ENCODE measurements around the gene AUTS2.

Gene AUTS2

DNA sequence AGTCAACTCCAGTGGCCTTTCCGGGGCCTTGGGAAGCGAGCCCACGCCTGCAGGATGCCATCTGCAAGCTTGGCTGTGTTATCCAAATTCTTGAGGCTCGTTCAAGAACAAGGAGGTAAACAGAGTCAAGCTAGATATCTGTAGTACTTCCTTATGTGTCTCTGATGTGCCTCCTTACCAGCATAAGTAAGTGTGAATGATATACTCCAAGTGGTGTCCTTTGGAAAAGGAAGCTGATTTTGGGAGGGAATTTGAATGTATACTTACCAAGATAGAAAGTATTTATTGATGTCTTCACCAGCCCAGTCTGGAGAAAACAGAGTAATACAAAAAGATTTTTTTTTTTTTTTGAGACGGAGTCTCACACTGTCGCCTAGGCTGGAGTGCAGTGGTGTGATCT, 1161.4 kb downstream of the AUTS2 start:
- no peak for DNase-seq

DNA sequence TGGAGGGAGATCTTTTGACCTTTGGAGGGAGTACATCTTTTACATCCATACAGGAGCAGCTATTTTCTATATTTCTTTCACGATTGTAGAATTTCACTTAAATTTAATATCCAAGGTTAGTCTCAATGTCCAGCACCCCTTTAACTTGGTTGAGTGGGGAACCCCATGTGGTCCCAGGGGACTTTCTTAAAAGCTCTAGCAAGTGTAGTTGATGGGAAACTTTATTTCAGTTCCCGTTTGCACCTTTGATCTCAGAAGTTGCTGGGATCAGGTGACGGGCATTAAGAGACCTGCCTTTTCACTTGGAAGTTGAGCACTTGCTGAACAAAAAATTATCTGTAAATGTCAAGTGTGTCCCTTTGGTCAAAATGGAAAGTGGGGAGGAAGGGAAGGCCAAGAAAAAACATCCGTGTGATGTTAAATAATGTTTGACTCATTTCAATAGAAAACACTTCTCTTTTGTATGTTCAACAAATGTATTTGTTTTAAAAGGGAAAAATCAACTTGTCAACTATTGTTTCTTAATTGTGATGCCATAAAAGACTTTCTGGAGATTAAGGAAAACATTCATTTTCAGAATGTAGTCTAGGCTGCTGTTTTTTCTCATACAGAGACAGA, 1163.5 kb downstream of the AUTS2 start:
- DNase-seq, result no peak

DNA sequence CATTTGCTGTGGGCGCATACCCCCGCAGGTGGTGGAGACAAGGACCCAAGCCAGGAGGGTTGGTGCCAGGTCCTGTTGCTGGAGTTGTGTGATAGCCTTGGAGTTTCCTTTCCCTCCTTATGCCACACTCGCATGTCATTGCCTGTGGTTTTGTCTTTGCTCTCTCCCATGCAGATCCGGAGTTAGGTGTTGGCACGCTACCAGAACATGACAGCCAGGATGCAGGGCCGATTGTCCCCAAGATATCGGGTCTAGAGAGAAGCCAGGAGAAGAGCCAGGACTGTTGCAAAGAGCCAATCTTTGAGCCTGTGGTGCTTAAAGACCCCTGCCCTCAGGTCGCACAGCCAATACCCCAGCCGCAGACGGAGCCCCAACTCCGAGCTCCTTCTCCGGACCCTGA, 1164.4 kb downstream of the AUTS2 start:
- no peak for DNase-seq

DNA sequence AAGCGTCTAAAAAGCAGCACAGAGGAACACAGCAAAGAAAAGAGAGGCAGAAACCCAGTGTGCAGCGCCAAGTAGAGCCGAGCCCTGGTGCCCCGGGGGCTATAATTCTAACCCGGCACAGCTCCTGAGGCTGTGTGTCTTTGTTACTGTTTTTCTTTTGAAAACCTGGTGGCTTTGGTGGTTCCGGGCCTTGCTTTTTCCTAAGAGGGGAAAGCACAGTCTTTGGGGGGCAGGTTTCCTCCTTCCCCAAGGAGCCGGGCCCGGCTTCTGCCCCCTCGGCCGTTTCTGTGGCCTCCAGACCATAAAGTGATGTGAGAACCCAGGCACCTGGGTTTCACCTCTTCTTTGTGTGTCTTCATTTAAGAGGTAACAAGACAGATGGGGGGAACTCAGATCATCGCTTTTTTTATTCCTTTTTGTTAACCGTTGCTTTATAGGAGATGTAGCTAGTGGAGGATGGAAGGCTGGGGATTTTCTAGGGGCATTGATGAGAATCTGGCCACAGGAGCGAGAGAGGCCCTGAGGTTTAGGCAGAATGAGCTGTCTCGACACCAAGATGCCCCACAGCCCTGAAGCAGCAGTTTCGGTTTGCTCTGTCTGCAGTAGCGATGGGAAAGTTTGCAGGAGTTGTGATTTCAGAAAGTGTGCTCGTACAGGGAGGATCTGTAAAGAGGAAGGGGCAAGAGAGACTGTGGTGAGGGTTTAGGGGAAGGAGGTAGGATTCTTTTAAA, 1165.9 kb downstream of the AUTS2 start:
- no peak for DNase-seq

DNA sequence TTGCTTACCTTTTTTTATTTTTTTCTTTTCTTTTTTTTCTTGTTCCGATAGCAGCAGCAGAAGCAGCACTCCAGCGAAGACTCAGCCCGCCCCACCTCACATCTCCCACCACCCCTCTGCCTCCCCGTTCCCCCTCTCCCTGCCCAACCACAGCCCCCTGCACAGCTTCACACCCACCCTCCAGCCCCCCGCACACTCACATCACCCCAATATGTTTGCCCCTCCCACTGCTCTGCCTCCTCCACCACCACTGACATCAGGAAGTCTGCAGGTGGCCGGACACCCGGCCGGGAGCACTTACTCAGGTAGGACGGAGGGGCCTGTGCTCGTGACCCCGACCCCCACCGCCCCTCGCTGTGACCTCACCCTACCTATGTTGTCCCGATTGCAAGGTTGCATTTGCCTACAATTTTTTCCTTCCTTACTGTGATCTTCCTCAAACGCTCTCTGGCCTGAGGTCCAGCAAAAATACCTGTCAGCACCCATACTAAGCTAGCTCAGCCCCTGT, 1166.5 kb downstream of the AUTS2 start:
- DNase-seq, result no peak

DNA sequence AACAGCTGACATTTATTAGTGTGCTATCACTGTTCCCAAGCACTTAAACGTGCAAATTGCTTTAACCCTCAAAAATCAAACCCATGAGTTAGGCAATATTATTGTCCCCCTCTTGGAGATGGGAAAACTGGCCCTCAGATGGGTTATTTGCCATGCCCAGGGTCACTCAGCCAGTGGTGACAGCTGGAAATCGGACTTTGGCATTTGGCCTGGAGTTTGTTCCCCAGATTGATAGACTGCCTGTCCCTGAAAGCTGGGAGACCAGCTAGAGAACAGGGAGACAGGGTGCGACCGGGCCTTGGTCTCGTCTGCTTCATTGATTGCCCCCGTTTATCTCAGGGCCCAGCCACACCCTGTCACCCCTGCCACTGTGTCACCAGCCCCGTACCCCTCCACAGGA, 1167.4 kb downstream of the AUTS2 start:
- DNase-seq, result no peak

DNA sequence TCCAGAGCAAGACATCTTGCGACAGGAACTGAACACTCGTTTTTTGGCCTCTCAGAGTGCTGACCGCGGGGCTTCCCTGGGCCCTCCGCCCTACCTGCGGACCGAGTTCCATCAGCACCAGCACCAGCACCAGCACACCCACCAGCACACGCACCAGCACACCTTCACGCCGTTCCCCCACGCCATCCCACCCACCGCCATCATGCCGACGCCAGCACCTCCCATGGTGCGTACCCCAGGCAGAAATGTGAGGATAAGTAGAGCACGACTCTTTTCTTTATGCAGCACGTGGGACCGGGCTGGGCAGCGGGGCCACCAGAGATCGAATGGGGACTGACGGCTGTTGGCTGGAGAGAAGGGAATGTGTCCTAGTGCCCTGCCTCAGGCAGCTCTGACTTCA, 1167.8 kb downstream of the AUTS2 start:
- DNase-seq, result no peak

DNA sequence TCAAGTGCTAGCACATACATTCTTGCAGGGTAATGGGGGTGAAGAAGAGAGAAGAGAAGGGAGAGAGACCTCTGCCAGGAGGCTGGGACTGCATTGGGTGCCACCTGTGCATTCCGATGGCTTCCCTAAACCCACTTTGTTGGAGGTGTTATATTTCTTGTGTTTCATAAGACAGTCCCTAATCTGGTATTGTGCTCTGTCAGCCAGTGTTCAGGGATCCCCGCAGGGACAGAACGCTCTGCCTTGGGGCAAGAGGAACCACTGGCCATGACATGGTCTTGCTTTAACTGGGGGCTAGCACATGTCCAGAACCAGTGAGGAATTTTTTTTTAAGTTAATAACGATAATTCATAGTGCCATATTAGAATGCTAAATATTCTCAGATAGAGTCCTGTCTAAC, 1168.4 kb downstream of the AUTS2 start:
- DNase-seq, result no peak

DNA sequence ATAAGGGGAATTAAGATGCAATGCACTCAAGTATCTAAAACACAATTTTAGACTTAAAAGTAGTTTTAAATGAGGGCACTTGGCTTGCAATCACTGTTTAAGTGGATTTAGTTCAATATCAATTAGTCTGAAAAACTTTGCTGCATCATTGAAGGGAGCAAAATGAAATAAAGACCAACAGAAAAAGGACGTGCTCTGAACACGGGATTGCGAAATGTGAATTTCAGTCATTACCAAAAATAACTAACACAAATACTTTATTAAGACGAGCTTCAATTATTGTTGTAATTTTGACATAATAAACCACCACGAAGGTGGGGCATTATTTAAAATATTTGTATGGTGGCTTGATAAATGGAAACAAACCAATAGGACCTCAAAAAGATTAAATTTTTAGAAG, 1171.9 kb downstream of the AUTS2 start:
- no peak for DNase-seq

DNA sequence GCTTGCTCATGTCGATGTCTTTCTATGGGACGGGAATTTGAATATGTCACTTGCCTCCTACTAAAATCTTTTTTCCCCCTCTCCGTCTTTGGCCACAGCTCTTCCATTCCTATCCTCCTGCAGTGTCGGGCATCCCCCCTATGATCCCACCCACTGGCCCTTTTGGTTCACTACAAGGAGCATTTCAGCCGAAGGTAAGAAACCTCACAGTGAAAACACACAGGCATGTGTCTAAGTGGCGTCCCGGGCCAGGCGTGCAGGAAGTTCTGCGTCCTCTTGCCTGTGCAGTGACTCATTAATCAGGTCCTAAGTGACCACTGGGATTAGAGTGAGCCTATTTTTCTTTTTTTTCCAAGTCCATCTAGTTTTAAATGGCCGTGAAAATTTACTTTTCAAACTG, 1173.2 kb downstream of the AUTS2 start:
- DNase-seq, result no peak

DNA sequence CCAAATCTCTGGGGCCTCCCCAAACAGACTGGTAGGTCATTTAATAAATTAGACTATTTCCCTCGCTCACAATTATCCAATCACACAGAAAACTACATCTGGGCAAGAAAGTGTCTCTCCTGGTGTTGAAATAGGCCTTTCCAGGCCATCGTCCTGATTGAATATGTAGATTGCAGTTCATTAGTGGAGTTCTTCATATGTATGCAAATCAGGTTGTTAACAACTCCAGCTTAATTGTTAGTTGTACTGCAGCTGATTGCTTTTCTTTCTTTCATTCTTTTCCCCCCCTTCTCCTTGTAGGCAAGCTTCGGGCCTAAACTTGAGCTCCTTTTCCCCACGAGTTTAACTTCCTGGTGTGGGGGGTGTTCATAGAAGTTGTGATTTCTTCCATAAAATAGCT, 1174.6 kb downstream of the AUTS2 start:
- no peak for DNase-seq

DNA sequence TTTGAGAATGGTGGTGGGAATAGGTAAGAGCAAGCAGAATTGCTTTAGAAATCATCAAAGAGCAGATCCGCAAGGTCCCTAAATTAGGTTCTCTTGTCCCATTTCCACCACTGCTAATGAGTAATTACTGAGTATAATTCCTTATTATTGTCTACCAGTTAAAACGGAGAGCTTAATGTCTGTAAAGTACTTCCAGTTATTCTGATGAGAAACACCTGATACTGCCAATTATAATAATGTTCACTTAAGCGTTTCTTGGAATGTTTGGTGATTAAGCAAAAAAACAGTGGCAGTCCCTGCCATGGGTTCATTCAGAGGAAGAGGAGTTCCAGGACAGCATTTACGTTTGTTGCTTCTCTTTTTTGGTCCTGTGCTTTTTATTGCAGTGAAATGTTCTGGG, 1175.1 kb downstream of the AUTS2 start:
- no peak for DNase-seq

DNA sequence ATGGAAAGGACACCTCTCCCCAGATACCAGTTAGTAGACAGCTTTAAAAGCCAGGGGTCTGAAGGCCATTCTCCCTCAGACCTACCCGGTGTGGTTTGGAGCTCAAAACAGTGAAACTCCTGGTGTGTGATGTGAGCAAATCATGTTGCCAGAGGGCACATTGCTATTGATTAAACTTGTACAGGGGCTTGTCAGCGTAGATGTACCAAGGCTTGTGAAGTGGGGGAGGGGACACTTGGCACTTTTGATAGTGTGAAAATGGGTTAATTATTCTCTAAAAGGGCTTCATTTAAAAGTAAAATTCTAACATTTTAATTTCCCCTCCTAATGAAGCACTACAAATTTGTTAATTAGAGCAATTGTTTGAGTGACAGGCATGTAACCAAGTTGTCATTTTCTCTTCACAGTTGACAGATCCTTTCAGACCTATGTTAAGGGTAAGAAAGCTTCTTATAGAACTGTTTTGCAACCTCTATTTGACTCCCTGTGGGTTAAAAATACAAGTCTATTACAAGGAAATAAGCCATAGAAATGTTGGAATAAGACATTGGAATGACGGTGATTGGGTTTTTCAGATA, 1176.8 kb downstream of the AUTS2 start:
- DNase-seq, result no peak

DNA sequence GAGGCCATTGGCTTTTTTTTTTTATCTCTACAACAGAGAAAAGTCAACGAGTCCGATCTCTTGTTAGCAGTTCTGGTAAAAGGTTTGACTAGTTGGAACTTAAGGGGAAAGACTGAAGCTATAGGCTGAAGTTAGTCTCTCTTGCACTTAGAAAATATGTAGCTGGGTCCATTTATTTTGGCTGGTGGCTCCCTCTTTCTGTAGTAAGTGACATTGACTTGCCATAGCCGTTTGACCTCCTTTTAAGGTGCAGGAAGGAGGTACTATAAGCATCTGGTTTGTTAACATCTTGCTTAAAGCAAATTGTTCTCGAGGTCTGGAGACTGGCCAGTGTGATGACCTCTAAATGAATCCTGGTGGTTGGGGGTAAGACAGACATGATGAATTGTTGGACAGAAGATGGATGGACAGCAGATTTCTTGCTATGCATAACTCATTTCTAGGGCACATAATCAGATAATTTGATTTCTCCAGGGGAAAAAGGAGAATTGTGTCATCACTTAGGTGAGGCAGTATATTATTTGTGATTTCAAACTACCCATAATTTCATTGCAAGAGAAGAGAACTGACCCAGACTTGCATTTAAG, 1177.4 kb downstream of the AUTS2 start:
- no peak for DNase-seq

DNA sequence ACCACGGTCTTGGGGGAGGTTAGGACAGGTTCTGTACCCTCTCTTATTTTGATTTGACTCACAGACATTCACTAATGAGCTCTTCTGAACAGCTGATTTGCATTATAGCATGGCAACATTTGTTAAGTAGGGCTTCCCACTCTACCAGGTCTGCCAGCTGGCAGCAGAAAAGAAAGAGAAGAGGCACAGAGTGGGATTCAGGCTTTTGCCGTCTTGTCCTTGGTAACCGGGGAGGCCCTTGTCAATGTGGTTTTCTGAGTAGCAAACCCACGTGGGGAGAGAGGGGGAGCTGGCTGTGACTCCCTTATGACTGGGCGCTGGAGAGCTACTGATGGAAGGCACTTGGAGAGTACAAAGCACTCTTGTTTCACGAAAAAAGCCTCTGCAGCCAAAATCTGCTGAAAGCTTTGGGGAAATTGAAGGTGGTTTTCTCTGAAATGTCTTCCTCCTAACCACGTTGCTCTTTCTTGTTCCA, 1178.4 kb downstream of the AUTS2 start:
- no peak for DNase-seq

DNA sequence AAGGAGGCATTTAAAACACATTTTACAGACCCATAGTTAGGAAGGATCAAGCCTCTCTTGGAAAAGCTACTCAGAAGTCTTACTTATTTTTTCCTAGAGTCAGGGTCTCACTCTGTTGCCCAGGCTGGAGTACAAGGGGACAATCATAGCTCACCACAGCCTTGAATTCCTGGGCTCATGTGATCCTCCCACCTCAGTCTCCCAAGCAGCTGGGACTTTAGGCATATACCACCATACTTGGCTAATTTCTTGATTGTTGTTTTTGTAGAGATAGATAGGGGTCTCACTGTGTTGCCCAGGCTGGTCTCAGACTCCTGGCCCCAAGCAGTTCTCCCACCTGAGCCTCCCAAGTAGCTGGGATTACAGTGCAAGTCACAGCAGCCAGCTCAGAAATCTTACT, 1179.0 kb downstream of the AUTS2 start:
- no peak for DNase-seq

DNA sequence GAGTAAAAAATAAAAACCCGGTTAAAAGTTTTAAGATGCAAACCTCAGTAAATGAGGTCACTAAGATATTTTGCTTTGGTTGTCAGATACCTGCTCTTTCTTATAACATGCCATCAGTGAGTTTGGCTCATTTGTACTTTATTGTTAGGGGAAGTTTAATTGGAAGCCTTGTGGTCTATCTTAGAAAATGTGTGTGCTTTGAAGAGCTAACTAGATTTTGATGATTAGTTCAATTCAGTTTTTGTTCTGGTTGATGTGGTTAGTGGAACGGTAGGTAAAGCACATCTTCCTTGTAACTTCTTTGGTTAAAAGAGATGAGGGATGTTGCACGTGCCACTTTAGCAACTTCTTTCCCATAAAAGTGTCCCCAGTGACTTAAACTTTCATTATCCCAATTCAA, 1180.3 kb downstream of the AUTS2 start:
- no peak for DNase-seq

DNA sequence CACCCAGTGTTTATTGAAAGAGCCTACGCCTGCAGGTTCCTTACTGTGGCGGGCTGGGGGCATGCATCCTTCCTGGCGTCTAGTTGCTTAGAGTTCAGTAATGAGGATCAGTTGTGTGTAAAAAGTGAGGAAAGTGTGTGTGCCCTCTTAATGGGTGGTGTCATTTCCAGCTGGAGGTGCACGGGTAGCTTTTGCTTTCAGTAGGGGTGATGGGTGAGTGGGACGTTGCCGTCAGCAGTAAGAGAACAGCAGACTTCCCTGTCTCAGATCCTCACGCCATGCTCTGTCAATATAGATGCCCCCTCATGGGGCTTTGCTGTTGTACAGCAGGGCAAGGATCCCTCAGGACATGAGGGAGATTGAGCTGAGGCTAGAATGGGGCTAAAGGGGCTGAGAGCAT, 1181.0 kb downstream of the AUTS2 start:
- no peak for DNase-seq

DNA sequence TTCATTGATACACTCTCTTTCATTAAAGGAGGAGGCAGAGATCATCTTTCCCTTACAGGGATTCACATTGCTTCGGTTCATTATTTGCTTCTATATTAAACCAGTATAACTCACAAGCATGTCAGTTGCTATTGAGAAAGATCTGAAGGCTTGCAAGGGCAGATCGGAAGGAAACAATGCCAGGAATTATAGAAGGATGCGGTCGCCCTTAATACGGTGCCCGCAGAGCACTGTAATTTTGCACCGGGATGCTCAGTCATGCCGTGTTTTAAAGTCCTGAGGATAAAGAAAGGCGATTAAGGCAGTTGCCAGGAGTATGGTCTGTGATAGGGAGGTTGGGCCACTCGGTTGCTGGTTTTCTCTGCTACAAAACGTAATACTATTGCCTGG, 1183.6 kb downstream of the AUTS2 start:
- no peak for DNase-seq

DNA sequence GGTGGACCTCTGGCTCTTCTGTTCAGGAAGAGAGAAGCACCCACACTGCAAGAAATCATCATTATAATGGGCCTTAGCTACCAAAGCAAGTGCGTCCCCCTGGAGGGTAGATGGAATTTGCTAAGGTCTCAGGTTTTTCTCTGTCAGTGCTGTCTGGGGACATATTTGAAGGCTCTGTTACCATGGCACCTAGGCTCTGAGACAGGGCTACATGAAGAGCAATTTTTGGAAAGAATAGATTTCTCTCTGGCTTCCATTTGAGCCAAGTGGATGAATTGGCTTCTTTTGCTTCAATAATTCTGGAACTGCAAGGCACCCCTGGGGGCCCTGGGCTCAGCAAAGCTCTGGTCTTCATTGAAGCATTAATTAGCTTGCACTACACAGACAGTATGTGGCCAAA, 1184.5 kb downstream of the AUTS2 start:
- DNase-seq, result no peak

DNA sequence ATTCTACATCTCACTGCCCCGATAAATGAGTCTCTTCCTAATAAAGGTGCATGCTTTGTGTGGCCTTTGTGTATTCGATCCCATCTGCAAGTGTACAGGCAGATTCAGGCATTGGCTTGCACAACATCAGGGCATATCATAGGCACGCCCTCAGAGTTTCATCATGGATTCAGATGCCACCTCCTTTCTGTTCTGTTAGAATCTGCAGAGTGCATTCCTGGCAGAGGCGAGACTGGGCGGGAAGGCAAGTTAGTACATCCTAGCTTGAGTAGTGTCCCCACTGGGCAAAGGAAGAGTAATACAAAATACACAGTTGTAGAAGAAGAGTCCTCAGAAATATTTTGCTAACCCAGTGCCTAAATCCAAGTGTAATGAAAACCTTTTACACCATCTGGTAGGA, 1187.2 kb downstream of the AUTS2 start:
- DNase-seq, result no peak

DNA sequence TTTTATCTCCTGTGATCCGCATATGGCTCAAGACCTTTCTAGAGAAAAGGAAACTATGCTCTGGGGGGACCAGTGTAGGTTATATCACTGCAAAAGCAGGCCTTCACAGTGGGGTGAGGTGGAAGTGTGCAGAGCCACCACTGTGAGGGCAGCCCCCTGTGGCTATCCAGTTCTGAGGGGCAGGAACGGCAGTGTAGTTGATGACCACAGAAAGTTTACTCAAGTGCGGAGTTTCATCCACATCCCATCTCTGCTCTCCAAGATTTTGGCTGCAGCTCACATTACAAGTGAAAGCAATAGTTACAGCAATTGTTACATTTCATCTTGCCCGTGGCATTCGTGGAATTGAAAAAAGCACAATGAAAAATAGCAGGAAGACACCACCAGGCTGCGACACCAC, 1187.8 kb downstream of the AUTS2 start:
- DNase-seq, result no peak

DNA sequence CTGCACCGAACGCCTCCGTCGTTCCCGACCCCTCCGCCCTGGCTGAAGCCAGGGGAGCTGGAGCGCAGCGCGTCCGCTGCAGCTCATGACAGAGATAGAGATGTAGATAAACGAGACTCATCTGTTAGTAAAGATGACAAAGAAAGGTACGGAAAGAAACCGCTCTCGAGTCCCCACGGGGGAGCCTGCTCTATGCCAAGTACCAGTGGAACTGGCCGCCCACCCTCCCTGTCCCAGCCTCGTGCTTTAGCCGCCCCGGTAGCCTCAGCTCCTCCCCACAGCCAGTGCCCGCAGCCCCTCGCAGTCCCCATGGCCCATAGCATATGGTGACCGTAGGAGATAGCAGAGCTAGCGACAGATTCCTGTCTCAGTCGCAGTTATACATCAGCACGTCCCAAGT, 1189.0 kb downstream of the AUTS2 start:
- no peak for DNase-seq

DNA sequence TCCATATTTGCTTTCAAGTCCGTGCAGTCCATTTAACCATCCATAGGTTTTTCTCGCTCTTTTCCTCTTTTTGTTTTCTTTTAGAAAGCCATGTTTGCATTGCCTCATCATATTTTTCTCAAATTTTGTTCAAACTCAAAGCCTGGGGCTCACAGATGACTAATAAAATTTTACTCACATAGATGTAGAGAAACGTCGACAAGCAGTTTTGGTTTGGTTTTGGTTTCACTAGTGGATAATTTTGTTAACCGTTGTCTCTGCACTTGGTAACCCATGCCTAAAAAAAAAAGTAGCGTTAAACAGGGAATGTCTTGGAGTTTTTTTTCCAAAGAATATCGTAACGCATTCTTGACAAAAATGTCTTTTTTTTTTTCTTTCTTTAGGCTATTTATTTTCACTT, 1189.5 kb downstream of the AUTS2 start:
- DNase-seq, result no peak

Data from NK-92 treated with Interleukin-12 subunit alpha and Interleukin-12 subunit beta, amount 100 ng/mL, for 24 hours (cell line).